Esophagus squamous epithelium (tissue), 5 donors: ENCODE data around the gene ANO6. TPM values are rescaled to one million over a fixed set of nuclear protein-coding genes. Genes with fewer than 3 reads are reported as not detected.
A peak's percentile ranks its signal among the peaks of the same experiment; 100 is the strongest.

ENCODE experiments used
- DNase-seq: peaks from one replicate; lab custom pipeline; 2025; lab: John Stamatoyannopoulos, UW
- H3K27ac ChIP-seq, 4 donors: fragments of 200-600 bp; sonication (generic); one replicate each; pipeline ENCODE4 v1.5.1; 2016 to 2019; ENCODE audit warnings: mild to moderate bottlenecking in 1 of 4
- H3K27me3 ChIP-seq, 4 donors: fragments of 200-600 bp; sonication (generic); 1 replicate in 3 of 4; 2 replicates in 1 of 4; pipeline versions ENCODE4 v1.5.1 to v1.6.0; 2017 to 2021; ENCODE audit warnings: antibody characterized with exemption in 1 of 4
- H3K36me3 ChIP-seq, 3 donors: fragments of 200-600 bp; sonication (generic); one replicate each; pipeline ENCODE4 v1.5.1; 2016 to 2019
- H3K4me1 ChIP-seq, 3 donors: fragments of 200-600 bp; sonication (generic); one replicate each; pipeline ENCODE4 v1.5.1; 2017 to 2019
- H3K4me3 ChIP-seq, 4 donors: fragments of 200-600 bp; sonication (generic); 1 replicate in 3 of 4; 2 replicates in 1 of 4; pipeline ENCODE4 v1.5.1; 2016 to 2019; ENCODE audit warnings: mild to moderate bottlenecking in 2 of 4, moderate library complexity in 1 of 4
- H3K9me3 ChIP-seq, 3 donors: fragments of 200-600 bp; sonication (generic); one replicate each; pipeline ENCODE4 v1.5.1; 2016 to 2019
- POLR2A ChIP-seq, 4 donors: fragments of 450-650 bp; IDR thresholded peaks; one replicate each; pipeline ENCODE4 v1.6.1; 2017; ENCODE audit warnings: antibody characterized with exemption in 4 of 4, mild to moderate bottlenecking in 4 of 4, moderate library complexity in 3 of 4
- WGBS, 2 donors: methylation state at CpG; one replicate each; pipeline ENCODE4 v1.1.5; 2018; 5-methylcytosine and 5-hydroxymethylcytosine counted together
- intact Hi-C: fragments of 100-400 bp; cut with DNase I; formaldehyde crosslinking; loops from one replicate; pipeline ENCODE4 v1.15.0; 2022
- total RNA-seq, 4 donors: library from RNA; depleted of rRNA; stranded (reverse); fragments of >200 nt; gene quantifications; one replicate each; pipeline ENCODE4 v1.1.0, GENCODE V29; 2016
- TF ChIP-seq, protein P1 (sequence below), 6 experiments: fragments of 450-650 bp in 4 of 6; fragments of 200-600 bp in 2 of 6; sonication (generic) in 2 of 6; IDR thresholded peaks; one replicate each; pipeline ENCODE4 v1.5.1; 2016 to 2019; ENCODE audit warnings: antibody characterized with exemption in 6 of 6, mild to moderate bottlenecking in 4 of 6, moderate library complexity in 4 of 6
- donor health status: DM: yes; HTN: yes; CAD: no.

The ANO6 gene
- total RNA-seq, 4 donors from 2014 or later, result 13.0 to 40.8 (median 25.1) TPM

DNA sequence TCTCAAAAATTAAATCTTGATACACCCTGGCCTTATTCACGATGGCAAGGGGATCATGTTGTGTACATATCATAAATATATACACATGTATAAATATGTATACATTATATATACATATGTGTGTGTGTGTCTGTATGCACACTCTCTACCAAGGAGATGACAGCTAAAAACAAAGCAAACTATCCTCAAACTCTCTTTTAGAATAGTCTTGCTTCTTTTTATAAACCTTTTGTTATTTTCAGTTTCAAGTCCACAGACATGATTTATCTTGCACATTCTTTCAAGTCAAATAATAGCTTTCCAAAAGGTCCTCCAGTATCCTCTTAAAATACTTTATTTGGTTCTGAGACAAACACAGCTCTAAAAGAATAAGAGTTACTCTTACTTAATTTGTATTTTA, 8.4 kb downstream of the ANO6 start:
- intact Hi-C loops, result no loop called here
- TF ChIP-seq, protein P1, sequence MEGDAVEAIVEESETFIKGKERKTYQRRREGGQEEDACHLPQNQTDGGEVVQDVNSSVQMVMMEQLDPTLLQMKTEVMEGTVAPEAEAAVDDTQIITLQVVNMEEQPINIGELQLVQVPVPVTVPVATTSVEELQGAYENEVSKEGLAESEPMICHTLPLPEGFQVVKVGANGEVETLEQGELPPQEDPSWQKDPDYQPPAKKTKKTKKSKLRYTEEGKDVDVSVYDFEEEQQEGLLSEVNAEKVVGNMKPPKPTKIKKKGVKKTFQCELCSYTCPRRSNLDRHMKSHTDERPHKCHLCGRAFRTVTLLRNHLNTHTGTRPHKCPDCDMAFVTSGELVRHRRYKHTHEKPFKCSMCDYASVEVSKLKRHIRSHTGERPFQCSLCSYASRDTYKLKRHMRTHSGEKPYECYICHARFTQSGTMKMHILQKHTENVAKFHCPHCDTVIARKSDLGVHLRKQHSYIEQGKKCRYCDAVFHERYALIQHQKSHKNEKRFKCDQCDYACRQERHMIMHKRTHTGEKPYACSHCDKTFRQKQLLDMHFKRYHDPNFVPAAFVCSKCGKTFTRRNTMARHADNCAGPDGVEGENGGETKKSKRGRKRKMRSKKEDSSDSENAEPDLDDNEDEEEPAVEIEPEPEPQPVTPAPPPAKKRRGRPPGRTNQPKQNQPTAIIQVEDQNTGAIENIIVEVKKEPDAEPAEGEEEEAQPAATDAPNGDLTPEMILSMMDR (IDR thresholded peaks at IDR 0.05), result no peak
- TF ChIP-seq POLR2A (IDR thresholded peaks at IDR 0.05), result no peak
- Histone ChIP-seq H3K4me3 (no peak overlapping the region), H3K27ac (peak overlapping the region in 3 of 4 donors; percentile 10 to 49 (median 39)), H3K36me3 (no peaks in the 10 kb centered on the region), H3K4me1 (peaks cover 0 to 52% (median 16%) of the 10 kb centered on the region in 3 donors), H3K27me3 (no peaks in the 10 kb centered on the region), H3K9me3 (no peaks in the 10 kb centered on the region)
- DNase-seq, result no peak
- 27 to 46% methylated on average over 1 of the region's 1 CpG for WGBS, 2 donors

DNA sequence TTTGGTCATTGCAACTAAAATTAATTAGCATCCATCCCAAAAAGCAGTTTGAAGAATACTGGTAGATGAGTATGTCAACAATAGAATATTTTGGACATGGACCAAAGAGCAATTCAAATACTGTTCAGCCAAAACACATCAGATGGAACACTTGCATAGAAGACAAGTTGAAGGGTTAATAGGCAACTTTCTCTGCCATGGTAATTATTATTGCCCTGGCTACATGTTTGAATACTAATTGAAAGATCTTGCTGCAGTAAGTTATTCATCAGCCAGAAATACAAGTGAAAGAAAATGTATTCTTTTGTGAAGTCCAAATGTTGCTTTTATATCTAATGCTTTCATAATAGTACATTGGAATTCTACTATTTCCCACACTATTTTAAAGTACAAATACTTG, 10.1 kb downstream of the ANO6 start:
- DNase-seq, result no peak
- no peak for TF ChIP-seq POLR2A (IDR thresholded peaks at IDR 0.05)
- TF ChIP-seq, protein P1 (IDR thresholded peaks at IDR 0.05), result no peak
- H3K36me3 ChIP-seq, result no peaks in the 10 kb centered on the region
- intact Hi-C loops, result no loop called here
- no peak overlapping the region for H3K4me3 ChIP-seq
- H3K27me3 ChIP-seq, result no peaks in the 10 kb centered on the region
- no peak overlapping the region for H3K27ac ChIP-seq
- peaks cover 0 to 35% (median 9%) of the 10 kb centered on the region in 3 donors for H3K4me1 ChIP-seq
- H3K9me3 ChIP-seq, result no peaks in the 10 kb centered on the region

DNA sequence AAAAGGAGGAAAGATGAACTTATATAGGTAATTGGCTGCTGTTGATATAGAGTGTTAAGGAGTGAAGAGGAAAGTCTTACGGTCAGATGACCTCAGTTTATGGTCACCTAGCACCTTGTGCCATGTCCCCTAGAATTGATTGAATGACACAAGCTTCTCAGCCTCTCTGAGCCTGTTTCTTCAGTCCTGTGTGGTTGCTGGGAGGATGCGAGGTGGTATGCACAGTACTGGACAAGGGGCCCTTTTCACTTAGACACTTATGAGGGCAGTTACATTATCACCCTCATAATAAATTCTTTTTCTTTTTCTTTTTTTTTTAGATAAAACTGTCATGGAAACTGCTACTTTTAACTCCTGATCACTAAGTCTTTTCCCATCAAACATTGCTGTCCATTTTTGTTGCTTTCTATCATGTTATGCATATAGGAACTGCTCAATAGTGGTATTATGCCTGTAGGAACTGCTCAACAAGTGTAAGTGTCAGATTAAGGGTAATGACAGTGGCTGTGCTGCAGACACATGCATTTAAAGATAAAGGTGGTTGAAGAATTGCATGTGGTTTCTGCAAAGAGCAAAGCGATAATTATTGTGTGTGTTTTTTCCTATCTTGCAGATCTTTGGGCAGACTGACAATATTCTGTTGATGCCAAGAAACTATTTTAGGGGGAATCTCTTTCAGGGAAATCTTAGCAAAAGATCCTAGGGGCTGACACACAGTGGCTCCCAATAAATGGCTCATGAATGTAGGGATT, 11.6 kb downstream of the ANO6 start:
- Histone ChIP-seq H3K27ac (no peak overlapping the region), H3K4me3 (no peak overlapping the region), H3K27me3 (no peaks in the 10 kb centered on the region), H3K36me3 (no peaks in the 10 kb centered on the region), H3K9me3 (no peaks in the 10 kb centered on the region), H3K4me1 (peaks cover 4 to 44% (median 20%) of the 10 kb centered on the region in 3 donors)
- no peak for TF ChIP-seq POLR2A (IDR thresholded peaks at IDR 0.05)
- TF ChIP-seq, protein P1 (IDR thresholded peaks at IDR 0.05), result no peak
- intact Hi-C loops, result no loop called here
- no peak for DNase-seq
- 72 to 87% methylated on average over 3 of the region's 3 CpGs for WGBS, 2 donors

DNA sequence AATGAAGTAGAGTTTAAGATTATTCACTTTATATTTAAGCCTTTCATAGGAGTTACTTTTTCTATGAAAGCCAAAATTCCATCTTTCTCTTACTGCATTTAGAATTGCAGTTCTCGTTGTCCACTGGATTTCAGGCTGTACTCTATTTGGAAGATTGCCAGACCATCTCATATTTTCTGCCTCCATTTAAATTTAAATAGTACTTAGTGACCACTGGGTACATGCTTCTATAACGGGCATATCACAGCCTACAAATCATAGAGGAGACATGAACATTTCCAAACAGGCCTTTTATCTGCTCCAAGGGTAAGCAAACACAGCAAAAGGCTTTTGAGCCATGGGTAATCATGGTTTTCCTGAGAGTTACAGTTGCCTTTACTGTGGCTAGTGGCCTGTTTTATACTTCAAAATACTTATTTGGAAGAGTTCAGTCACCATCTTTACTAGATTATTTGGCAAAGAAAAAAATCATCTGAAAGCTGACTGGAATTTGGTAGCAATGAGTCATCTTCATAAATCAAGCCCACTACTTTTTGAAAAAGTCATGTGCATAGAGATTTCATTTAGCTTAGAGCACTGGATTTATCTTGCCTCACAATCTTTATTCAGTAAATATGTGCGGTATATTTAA, 15.7 kb downstream of the ANO6 start:
- Histone ChIP-seq H3K4me3 (no peak overlapping the region), H3K4me1 (peaks cover 21 to 60% (median 48%) of the 10 kb centered on the region in 3 donors), H3K27ac (peak overlapping the region in 3 of 4 donors; percentile 82 to 86 (median 83)), H3K36me3 (no peaks in the 10 kb centered on the region), H3K9me3 (no peaks in the 10 kb centered on the region), H3K27me3 (no peaks in the 10 kb centered on the region)
- intact Hi-C loops, result no loop called here
- WGBS, 2 donors, result 54 to 56% methylated on average over 3 of the region's 3 CpGs
- TF ChIP-seq, protein P1 (IDR thresholded peaks at IDR 0.05), result no peak
- no peak for TF ChIP-seq POLR2A (IDR thresholded peaks at IDR 0.05)
- DNase-seq, result no peak

DNA sequence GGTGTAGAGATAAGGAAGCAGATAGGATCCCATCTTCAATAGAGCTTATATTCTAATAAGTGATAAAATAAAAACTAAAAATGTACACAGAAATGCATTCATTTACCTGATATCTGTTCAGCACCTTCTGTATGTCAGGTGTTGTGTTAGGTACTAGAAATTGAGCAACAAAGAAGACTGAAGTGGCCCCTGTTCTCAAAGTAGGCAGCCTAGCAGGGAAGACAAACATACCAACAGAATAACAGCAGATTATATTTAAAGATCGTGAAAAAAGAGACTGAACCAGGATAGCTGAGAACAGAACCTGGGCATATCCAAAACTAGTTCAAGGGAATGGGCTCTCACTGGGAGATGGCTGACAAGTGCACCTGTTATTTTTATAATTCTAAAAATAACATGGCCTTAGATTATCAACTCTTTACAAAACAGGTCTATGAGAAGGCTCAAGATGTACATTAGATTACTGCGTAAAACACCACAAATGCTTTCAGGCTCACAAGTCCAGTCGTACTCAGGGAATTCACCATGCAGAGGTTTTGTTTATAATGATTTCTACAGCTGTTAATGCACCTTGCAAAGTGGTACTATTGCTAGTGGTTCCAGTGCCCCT, 16.4 kb downstream of the ANO6 start:
- intact Hi-C loops, result no loop called here
- 71 to 83% methylated on average over 3 of the region's 3 CpGs for WGBS, 2 donors
- TF ChIP-seq, protein P1 (IDR thresholded peaks at IDR 0.05), result no peak
- TF ChIP-seq POLR2A (IDR thresholded peaks at IDR 0.05), result no peak

More for the DNA sequence above, 16.4 kb downstream of the ANO6 start:
- Histone ChIP-seq H3K27me3 (no peaks in the 10 kb centered on the region), H3K9me3 (no peaks in the 10 kb centered on the region), H3K36me3 (no peaks in the 10 kb centered on the region), H3K27ac (peak overlapping the region; percentile 77 to 86 (median 82)), H3K4me1 (peaks cover 21 to 59% (median 48%) of the 10 kb centered on the region in 3 donors), H3K4me3 (no peak overlapping the region)
- DNase-seq, result no peak
